HG03342 (cell line): ENCODE measurements around the gene MTA3.

ENCODE experiments used
- ATAC-seq: cut with Tn5 transposase; IDR thresholded peaks from one replicate; pipeline ENCODE4 v1.9.1; 2021; ENCODE audit warnings: mild to moderate bottlenecking, moderate library complexity; ENCODE audit not compliant: unreplicated experiment

The MTA3 gene

DNA sequence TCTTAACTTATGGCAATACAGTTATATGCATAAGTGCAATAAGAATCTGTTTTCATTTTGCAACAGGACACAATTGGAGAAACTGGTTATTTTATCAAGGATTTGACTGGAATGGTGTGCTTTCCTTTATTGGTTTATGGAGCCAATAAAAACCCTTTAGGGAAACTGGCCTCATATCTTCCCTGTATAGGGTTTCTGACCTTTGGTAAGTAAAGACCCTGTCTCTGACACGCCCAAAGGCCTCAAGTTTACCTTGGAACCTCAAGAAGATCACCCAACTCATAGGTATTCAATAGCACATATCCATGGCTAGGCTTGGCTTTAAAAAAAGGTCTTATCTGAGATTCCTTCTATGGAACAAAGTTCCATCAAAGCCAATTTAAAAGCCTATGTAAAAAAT lies 212.7 kb downstream of the MTA3 start:
- ATAC-seq: no peak

DNA sequence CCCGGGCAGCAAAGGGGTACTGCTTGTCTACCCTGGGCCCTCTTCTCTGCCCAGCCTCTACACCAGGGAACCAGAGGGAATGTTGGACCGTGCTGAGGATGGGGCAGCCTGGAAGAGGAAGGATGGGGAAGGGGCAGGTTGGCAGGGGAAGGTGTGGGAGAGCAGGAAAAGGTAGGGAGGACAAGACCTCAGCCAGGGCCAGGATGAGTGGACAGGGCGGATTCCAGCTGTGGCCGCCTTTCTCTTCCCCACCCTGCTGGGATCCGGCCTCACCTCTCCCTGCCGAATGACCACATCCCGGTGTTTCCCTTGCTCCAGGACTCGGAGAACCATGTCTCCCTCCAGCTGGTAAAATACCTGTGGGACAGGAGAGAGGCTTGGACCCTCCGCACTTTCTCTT lies 215.1 kb downstream of the MTA3 start:
- ATAC-seq: no peak

DNA sequence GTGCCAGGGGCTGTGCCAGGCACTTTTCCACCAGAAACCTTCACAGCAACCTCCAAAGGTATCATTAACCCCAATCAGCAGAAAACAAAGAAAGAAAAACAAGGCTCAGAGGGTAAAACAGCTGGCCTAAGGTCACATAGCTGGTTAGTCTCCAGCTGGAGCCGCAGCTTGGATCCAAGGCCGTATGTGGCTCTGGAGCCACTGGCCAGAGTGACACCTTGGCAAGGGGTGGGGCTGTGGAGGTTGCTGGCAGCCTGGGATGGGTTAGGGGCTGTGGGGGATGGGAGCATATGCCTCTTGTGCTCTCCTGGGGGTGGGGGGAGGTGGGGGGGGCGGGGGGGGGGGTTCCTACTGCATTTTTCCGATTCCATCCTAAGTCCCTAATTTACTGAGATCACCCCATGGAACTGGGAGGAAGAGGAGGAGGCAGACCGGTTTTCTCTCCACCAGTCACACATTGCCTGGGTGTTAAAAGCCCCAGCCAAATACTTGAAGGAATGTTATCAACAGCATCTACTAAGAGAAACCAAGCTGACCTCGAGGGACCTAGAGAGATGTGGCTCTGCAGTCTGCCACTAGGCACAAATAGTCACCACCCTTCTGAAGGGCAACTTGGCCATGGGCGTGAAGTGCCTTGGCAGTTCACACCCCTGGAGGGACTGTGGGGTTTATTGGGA lies 215.9 kb downstream of the MTA3 start:
- no peak for ATAC-seq

DNA sequence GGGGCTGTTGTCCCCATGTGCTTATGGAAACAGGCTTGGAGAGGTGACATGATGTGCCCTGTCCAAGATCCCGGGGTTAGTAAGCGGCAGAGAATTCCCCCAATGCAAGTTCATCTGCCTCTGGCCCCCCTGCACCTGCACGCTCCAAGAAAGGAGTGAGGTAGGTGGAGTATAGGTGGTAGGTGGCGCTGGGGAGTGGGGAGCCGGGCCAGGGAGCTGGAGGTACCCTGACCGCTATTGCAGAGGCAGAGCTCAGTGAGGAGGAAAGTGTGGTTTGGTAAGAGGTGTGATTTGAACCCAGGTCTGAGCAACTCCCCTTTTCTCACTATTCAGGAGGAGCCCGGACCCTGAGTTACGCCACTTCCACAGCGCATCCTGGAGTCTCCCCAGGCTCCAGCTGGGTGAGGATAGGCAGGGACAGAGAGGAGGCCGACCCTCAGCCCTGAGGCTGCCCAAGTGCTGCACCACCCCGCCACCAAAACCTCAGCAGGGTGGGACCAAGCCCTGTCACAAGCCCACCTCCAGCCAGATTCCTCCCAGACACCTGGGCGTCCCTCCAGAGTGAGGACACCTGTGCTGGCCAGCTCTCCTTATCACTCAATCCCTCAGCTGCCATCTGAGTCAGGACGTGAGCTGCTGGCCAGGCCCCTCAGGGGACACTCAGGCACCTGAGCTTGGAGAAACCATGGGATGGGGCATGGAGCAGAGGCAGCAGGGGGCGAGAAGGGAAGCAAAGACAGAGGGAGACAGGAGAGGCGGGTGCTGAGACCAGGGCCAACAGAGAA lies 218.3 kb downstream of the MTA3 start:
- no peak for ATAC-seq

DNA sequence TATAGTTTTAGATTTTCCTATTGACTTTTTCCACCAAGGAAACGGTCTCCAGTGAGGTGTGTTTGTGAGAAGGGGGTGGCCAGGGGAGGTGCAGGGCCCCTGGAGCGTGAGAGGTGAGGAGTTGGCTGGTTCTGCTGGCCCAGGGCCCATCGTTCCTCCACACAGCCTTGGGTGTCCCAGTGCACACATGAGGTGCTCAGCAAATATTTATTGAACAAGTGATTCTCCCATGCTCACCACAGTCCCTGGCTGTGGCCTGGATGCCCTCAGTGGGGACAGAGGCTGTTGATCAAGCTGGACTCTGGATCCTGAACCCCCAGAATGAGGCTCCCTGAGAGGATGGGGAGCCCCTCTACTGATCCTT lies 219.0 kb downstream of the MTA3 start:
- no peak for ATAC-seq

DNA sequence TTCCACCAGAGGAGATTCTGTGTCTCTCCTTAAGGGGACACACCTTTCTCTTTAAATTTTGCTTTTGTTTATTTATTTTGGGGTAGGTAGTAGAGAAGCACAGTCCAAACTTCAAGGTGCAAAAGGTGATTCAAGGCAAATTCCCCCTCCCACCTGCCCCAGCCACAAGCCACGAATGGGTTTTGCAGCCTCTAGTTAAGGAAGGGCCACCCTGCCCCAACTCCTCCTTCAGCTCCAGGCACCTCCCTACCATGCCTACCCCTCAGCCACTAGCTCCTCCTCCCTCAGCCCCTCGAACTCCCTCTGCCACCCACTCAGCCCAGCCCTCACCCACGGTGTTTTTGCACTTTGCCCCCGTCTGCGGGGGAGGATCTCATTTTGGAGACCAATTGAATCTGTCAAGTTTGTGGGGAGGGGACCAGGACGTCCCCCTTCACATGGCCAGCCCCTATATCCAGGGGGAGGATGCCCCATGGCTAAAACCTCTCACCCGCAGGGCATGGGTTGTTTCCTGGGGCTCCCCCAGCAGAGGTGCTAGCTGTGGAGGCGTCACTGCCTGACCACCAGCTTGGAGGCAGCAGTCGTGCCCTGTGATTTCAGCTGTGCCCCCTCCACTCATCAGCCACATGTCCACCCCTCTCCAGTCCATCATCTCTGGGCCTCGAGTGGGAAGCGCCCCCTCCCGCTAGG lies 219.5 kb downstream of the MTA3 start:
- ATAC-seq: no peak

DNA sequence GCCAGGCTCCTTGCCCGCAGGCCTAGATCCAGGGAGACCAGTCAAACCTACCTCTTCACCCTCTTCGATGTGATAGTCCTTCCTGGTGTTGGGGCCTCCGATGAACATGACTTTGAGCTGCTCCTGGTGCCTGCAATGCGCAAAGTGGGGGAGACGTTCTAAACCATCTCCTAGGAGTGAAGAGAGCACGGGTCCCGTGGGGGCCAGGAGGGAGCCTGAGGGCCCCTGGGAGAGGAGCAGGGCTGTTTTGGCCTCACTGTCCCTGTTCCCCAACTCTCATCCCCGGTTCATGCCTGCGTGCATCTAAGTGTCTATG lies 220.0 kb downstream of the MTA3 start:
- ATAC-seq: no peak

DNA sequence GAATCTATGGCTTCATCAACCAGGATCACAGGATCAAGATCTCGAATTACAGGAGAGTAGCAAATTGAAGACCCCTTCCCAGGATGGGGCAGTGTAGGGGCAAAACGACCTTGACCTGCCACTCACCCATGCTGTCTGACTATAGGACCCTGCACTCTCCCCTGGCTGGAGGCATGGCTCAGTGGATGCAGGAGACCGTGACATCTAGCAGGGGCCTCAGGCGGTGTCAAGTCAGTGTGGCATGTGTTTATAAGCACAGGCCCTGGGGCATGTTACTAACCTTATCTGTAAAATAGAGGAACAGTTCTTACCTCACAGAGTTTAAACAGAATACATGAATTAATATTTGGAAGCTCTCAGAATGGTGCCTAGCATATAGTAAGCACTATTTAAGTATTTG lies 220.4 kb downstream of the MTA3 start:
- no peak for ATAC-seq

DNA sequence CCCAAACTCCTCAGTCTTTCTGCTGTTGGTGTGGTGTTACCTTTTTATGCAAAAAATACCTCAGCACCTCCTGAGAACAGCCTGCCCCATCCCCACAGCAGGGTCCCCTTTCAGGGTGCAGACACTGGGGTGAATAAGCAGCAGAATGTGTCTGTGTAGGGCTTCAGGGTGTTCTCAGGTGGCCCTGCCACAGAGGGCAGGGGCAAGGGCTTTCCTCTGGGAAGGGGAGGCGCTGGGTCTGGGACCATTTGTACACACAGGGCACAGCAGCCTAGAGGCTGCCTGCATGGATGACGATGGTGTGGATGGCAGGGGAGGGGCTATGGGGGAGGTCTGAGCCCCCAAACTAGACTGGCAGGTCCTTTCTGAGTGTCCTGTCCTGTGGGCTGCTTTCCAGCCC lies 221.3 kb downstream of the MTA3 start:
- no peak for ATAC-seq

DNA sequence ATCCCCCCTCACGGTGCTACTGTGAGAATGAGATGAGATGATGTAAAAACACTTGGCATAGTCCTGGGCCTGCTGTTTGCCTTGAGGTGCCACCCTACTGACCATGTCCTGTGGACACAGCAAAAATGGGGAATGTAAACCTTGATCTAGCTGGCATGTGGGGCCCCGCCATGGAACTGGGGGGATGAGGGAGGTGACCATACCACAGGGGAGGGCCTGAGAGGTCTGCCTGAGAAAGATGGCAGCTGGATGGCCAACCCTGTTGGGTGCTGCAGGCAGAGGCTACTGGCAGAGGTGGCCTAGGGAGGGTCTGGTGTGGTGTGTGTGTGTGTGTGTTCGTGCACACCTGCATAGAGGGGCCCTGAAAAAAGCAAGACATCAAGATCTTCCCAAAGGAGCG lies 223.2 kb downstream of the MTA3 start:
- no peak for ATAC-seq

DNA sequence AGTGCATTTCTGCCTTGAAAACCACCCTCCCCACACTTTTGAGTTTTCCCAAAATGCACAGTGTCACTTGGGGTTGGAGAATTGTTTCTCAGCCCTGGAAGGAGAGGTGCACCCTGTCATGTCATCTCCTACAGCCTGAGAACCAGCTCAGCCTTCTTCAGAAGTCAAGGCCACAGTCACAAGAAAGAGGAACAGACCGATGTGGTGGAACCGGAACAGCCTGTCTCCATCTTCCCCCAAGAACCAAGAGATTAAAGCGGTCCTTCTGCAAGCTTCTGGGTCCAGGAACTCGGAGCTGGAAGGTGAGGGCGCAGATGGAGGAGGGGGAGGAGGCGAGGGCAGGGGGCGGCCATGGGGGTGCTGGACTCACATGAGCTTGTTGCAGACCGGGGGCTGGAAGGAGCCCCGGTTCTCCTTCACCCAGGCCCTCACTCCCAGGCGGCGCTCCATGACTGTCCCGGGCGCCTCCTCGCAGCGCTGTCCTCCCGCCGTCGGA lies 223.7 kb downstream of the MTA3 start:
- peak; percentile 22 for ATAC-seq

DNA sequence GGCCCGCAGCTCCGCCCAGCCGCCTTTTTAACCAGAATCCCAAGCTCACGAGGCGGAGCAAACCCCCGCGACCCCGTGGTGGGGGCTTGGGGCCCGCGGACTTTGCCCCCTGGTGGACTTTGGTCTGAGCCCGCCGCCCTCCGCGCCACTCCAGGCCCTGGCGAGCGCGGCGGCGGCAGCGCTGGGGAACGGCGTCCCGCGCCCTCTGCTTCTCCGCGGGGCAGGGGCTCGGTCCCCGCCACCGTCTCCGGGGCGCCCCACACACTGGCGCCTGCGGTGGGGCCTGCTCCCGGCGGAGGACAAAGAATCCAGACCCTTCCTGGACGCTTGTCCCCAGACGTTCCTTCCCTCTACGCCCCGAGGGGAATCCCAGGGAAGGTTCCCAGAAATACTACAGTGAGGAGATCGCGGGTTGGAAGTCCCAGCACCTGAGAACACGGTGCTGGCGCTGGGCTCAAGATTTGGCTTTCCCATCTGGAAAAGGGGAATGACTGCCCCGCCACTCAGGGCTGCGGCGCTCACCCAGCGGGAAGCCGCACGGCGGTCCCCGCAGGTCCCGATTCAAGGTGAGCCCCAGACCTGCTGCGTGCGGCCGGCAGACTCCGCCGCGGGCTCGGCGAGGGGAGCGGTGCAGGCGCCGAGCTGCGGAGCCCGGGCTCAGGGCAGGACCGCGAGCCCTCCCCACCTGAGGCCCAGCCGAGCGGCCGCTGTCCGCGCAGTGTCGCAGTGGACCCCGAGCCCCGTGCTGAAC lies 224.3 kb downstream of the MTA3 start, which contains the start of gene HAAO:
TSS of gene HAAO (minus strand) at position 1 of the 751 bp plus-strand sequence. CDS start 47 bp downstream, outside the sequence.
- peak; percentile 27 for ATAC-seq

DNA sequence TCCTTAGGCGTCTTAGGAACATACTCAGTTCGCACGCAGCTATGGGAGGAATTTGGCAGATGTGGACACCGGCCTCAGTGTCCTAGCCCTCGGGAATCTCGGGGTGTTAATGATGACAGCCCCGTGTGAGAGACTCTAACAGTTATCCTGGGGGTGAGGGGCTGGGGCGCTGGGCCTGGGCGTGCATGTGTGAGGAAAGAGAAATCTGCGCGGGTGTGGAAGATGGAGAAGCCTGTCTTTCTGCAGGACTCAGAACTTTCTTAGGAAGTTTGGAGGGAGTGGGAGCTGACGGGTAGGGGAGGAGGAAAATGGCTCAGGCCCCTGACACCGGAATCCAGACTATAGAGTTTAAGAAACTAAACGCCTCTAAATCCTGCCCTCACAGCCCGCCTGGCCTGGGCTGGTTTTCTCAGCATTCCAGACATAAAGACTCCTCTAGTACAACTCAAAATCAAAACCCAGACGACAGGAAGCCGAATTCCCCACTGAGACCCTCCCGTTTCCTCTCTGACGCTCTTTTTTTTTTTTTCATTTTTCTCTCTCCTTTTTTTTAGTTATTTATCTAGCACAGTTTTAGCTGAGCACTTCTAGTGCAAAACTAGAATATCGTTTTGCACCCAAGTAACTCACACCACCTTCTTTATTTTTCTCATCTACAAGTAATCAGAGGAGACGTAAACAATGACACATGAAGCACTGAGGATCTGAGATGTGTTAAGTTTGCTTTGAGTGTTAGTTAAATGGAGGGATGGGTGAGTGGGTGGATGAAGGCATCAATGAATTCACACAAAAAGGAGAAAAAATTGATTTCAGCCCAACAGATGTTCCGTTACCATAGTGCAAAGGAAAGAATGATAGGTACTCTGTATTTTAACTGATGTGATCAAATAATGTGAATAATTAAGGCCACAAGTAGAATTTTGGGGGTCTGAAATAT lies 225.2 kb downstream of the MTA3 start:
- ATAC-seq: no peak

DNA sequence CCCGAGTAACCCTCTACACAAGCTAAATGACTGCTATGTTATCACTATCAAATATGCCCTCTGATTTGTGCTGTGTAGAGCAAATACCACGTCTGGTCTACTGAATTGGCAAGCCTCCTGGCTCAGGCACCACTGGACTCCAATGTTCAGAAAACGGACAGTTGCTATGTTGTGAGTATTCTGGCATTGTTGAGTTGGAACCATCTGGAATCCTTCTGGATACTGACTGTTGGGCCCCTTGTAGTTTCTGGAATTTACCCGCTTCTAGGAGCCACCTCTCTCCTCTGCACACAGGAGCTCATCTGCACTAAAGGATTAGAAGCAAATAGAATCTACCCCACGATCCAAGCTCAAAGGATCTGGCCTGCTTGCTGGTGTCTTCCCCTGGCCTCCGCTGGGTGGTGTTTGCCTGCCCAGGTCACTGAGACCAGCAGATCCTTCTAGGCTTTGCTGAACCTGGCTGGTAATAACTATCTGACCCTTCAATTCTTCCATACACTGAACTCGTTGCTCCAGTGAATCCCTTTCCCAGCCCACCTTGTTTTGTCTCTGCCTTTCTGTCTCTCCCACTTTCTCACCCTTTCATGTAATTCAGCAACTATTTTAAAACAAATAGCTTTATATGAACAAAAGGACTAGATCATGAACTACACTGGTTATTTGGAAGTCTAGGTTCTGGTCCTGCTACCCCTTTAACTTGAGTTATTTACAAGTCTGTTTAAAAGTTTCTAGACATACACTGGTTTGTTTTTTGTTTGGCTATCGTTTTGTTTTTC lies 226.0 kb downstream of the MTA3 start:
- ATAC-seq: no peak

DNA sequence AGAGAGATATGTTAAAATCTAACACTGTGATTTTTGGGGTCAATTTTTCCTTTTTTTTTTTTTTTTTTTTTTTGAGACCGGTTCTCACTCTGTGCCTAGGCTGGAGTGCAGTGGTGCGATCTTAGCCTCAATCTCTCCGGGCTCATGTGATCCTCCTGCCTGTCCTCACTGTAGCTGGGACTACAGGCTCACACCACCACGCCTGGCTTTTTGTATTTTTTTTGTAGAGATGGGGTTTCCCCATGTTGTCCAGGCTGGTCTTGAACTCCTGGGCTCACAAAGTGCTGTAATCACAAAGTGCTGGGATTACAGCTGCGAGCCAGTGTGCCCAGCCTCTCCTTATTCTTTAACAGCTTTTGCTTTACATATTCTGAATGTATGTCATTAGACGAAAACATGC lies 226.8 kb downstream of the MTA3 start:
- no peak for ATAC-seq

DNA sequence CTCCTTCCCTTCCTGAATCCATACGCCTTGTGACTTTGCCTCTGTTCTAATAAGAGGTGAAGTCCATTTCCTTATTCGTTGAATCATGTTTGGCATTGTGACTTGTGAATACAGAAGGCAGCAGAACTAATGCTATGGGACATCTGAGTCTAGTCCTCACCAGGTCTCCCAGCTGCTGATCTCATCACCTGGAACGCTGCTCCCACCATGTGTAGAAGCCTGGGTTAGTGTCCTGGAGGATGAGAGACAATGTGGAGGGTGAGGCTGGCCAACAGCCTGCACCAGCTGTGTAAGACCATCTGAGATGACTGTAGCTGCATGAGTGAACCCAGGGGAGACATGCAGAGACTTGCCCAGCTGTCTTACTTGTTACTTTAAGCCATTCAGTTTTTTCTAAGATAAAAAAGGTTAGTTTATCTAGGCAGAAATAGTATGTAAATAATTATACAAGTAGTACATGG lies 227.4 kb downstream of the MTA3 start:
- peak; percentile 37 for ATAC-seq

DNA sequence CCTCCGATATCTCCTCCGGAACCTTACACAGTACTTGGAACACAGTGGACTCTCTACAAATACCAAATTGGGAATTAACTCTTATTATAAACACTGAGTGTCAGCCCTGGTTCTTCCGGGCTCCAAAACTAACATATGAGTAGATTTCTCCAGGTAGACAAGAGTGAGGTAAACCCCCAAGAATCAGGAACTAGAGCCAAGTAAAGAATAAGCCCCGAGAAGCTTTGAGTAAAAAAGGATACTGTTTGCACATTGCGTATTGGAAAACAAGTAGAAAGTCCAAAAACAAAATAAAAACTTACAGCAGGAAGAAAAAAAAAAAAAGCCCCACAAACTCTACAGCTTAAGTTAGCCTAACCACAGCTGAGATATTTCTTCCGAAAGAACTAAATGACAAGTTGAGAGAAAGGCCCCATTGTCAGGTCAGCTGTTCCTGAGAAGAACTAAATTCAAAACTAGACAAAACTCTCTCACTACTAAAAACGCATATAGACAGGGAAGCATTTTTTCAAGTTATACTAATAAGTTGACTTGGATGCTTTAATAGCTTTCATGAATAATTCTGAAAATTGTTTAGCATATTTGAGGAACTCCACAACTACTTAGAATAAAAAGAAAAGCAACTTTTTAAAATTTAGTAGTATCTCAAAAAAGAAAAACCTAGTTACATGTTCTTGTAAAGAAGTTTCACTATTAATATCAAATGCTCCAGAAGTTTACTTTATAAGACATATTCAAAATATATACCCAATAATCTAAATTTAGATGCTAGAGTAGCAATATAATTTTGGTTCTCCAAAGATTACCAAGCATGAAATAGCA lies 228.2 kb downstream of the MTA3 start:
- peak; percentile 42 for ATAC-seq

DNA sequence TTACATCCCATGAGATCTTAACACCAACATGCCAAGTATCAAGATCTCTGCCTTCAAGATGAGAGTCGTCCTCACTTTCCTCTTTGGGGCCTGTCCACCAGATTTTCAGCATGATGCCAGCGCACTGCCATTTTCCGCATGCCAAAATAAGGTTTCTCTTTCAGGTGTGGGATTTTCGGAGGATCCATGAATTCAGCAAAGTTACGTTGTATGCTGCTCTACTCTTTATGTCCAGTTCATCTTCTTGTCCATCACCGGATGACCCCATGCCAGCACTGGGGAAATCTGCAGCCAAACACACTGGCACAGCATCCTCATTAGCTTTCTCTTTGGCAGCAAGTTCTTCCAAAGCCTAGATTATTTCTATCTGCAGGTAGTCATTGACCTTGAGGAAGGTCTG lies 228.8 kb downstream of the MTA3 start:
- no peak for ATAC-seq
